GM18498 (cell line): ENCODE data around the gene DNTTIP2.
A peak's percentile ranks its signal among the peaks of the same experiment; 100 is the strongest.
"Not testable (repeated sequence)": the region's sequence is repeated elsewhere in the genome, so short reads cannot be mapped to it uniquely, and the experiment has no call there.

Experiments
- ATAC-seq: cut with Tn5 transposase; IDR thresholded peaks from one replicate; pipeline ENCODE4 v1.9.1; 2021; ENCODE audit warnings: mild to moderate bottlenecking, moderate library complexity; ENCODE audit not compliant: unreplicated experiment

Gene DNTTIP2, protein sequence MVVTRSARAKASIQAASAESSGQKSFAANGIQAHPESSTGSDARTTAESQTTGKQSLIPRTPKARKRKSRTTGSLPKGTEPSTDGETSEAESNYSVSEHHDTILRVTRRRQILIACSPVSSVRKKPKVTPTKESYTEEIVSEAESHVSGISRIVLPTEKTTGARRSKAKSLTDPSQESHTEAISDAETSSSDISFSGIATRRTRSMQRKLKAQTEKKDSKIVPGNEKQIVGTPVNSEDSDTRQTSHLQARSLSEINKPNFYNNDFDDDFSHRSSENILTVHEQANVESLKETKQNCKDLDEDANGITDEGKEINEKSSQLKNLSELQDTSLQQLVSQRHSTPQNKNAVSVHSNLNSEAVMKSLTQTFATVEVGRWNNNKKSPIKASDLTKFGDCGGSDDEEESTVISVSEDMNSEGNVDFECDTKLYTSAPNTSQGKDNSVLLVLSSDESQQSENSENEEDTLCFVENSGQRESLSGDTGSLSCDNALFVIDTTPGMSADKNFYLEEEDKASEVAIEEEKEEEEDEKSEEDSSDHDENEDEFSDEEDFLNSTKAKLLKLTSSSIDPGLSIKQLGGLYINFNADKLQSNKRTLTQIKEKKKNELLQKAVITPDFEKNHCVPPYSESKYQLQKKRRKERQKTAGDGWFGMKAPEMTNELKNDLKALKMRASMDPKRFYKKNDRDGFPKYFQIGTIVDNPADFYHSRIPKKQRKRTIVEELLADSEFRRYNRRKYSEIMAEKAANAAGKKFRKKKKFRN

GRCh38 chr1:93878889-93879586 is at the start of gene DNTTIP2:
DNTTIP2 (minus strand) TSS chr1:93879206; CDS start chr1:93879148, 58 bp downstream.
- peak; percentile 93 for ATAC-seq

- ATAC-seq, result no peak
Observed at GRCh38 chr1:93925206-93925605, 46.2 kb upstream of the DNTTIP2 start.

DNA sequence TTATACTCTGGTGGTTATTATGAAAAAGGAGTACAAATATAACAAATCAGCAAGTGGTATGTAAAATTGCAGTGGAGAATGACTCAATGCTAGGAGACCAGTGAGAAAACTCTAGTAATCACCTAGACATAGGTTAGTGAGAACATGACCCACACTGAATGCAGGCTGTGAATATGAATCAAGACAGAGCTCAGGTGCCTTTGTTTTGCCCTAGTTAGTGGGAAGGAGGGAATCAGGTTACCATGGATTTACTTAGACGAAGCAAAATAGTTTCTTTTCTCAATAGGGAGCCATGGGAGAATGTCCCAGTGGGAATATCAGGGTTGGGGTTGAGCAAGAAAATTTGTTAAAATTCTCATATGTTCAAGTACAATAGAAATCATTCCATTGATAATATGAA is 40.8 kb upstream of the DNTTIP2 start:
- no peak for ATAC-seq

DNA sequence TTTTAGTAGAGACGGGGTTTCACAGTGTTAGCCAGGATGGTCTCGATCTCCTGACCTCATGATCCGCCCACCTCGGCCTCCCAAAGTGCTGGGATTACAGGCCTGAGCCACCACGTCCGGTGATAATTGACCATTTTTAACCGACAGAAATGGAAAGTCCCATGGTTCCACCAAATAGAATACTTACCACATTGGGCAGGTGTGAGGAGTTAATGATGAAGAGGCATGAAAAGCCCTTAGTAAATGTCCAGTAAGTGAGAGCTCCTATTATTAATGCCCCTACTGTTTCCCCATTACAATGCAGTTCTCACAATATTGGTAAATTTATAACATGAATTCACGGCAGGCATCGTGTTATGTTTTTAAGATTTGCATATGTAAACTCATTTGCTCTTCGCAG is 38.3 kb upstream of the DNTTIP2 start:
- ATAC-seq, result no peak

DNA sequence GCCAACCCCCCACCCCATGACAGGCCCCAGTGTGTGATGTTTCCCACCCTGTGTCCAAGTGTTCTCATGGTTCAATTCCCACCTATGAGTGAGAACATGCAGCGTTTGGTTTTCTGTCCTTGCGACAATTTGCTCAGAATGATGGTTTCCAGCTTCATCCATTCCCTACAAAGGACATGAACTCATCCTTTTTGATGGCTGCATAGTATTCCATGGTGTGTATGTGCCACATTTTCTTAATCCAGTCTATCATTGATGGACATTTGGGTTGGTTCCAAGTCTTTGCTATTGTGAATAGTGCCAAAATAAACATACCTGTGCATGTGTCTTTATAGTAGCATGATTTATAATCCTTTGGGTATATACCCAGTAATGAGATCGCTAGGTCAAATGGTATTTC is 31.9 kb upstream of the DNTTIP2 start:
- not testable (repeated sequence) for ATAC-seq

- no peak for ATAC-seq
Observed at GRCh38 chr1:93910305-93910704, 31.3 kb upstream of the DNTTIP2 start.

DNA sequence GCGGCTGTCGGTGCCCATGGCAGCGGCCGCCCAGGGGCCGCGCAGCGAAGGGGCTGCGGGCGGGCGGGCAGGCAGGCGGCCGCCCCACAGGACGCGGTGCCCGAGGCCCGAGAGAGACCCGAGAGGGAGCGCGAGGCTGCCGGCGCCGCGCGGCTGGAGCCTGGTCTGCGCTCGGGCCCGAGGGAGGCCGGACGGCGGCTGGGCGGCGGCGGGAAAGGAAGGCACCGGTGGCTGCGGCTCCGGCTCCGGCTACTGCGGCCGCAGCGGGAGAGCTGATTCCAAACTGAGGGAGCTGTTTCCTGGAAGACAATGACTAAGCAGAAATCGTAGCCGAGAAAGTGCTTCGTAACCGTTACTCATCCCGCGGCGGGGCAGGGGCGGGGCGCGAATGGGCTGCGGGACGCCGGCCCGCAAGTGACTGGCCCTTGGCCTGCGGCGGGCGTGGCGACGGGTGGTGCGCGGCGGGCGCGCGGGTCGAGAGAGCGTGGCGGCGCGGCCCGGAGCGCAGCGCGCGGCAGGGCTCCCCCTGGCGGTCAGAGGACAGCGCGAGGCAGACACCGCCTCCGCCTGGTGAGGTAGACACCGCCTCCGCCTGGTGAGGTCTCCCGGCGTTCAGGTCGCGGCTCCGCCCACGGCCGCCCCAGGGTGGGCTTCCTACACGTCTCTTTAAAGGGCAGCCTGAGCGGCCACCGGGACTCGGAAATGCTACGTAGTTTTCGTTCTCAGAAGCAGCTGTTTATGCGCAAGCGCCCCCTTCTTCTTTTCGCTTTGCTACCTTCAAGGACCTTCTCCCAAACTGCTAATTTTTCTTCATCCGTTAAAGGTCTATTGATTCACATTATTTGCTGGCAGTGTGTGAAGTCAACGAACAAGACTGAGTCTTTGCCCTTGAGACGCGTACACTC is 30.4 kb upstream of the DNTTIP2 start, which contains the start of gene GCLM:
Gene GCLM, minus strand, starts transcription at position 285 of the 905 bp plus-strand sequence. Its CDS starts 267 bp downstream, at position 18.
- ATAC-seq, result peak; percentile 95

DNA sequence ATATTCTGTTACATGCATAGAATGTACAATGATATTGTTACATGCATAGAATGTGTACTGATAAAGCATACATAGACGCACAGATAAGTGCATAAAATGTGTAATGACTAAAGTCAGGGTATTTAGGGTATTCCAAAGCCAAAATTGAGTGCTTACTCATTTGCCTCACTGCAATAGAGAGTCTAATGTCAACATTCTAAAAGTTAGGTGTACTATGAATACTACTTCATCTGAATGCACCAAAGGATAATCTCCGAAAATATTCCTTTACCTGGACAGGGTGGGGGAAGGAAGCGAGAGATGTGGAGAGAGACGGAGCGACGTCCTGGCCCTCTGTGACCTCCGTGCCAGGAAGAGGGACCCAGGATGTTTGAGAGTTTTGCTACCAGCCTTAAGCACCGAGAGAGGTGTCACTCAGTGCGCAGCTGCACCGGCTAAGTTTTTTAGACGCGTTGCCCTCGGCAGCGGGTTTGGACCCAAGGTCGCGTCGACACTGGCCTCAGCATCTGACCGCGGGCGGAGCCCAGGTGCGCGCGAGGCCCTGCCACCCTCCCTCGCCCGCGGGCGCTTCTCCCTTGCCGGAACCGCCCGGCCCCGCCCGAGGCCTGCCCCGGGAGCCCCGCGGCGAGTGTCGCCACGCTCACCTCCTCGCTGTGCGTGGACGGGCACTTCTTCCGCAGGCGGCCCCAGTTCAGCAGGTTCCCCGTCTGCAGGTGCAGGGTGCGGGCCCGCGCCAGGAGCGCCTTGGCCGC is 29.6 kb upstream of the DNTTIP2 start:
- peak; percentile 38 for ATAC-seq

DNA sequence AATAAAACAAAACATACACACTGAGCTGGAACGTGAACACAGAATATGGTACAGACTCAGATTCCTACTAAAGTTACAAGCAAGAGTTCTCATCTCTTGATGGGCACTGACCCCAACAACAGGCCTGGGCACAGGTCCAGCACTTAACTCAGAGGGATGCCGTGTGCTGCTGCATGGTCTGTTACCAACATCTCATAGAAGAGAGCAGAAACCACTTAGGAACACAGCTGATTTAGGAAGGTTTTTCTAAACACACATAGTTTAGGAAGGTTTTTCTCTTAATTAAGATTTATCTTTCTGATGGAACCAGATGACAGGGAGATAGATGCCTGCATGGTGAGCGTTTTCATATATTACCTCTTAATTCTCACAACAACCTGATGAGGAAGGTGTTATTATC is 28.7 kb upstream of the DNTTIP2 start:
- ATAC-seq, result no peak

- no peak for ATAC-seq
Observed at GRCh38 chr1:93906480-93906879, 27.5 kb upstream of the DNTTIP2 start.

- no peak for ATAC-seq
Observed at GRCh38 chr1:93905734-93906133, 26.7 kb upstream of the DNTTIP2 start.

DNA sequence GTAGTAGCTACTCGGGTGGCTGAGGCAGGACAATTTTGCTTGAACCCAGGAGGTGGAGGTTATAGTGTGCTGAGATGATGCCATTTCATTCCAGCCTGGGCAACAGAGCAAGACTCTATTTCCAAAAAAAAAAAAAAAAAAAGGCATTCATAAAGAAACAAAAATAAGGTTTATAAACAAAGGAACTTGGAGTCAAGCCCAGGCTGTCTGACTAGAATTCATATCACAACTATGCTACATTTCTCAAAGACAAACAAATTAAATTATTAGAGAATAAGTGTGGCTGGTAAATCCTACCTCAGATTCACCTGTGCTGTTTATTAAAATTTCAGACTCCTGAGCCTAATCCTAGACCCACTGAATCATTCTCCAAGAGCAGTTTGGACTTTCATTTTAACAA is 26.0 kb upstream of the DNTTIP2 start:
- ATAC-seq, result no peak

DNA sequence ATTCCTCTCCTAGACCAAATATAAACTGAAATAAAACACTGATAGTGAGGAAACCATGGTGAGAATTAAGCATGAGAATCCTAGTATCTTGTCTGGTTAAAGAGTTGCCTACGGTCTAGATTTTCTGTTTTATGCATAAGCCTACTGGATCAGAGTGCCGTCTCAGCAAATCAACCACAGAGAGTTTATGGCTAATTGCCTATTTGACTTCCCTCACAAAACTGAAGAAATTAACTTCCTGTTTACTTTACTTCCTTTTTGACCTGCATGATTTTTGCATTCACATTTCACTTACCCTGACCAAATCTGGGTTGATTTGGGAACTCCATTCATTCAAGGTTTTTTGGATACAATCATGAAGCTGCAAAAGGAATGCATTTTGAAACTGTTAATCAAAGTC is 25.2 kb upstream of the DNTTIP2 start:
- peak; percentile 31 for ATAC-seq

- ATAC-seq, result no peak
Observed at GRCh38 chr1:93900723-93901504, 21.9 kb upstream of the DNTTIP2 start.

DNA sequence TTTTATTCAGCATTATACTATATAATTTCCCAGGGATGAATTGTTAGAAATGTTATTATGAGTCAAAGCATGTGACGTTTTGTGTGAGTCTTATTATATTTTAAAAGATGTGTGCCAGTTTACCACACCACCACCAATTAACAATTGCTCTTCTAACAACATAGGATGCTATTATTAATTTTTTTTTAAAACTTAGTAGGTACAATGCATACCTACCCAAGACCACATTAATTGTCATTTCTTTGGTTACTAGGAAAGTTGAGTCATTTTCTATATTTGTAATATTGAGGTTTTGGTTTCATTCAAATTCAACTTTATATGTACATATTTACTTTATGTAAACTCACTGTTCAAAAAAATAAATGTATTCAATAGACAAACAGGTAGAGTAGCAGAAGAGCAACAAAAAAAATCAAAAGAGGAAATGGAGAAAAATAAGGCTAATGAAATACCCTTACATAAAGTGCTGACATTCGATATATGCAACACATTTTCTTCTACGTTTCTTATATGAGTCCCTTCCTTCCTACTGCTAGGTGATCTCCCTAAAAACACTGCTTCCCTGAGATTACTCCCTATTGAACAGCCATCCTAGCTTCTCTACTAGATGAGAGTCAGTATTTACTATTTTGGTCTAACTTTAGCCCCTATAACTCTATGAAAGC is 20.7 kb upstream of the DNTTIP2 start:
- no peak for ATAC-seq

DNA sequence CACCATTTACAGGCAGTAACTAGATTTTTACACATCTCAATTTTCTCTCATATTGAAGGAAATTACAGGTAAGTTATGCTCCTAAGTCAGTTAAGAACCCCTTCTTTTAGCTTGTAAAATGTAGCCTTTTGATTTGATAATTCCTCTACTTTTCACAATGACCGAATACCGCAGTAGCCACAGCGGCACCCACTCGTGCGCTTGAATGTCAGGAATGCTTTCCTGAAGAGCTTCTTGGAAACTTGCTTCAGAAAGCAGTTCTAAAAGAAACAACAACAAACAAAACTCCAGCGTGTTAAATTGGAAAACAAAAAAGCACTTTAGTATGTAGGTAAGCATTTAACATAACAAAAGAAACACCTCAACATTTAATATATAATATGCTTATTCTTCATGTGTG is 9.9 kb upstream of the DNTTIP2 start:
- no peak for ATAC-seq

DNA sequence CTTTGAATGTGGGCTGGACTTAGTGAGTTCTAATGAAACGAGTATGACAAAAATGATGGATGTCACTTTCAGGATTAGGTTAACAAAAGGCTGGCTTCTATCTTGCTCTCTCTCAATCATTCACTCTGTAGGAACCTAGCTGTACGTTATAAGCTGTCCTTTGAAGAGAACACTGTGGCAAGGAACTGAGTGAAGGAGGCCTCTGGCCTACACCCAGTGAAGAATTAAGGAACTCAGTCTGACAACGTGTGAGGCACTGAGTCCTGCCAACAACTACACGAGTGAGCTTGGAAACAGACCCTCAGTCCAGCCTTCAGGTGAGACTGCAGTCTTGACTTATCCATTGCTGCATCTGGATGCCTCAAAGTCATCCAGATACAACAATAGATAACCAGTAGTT is 3.3 kb upstream of the DNTTIP2 start:
- no peak for ATAC-seq

DNA sequence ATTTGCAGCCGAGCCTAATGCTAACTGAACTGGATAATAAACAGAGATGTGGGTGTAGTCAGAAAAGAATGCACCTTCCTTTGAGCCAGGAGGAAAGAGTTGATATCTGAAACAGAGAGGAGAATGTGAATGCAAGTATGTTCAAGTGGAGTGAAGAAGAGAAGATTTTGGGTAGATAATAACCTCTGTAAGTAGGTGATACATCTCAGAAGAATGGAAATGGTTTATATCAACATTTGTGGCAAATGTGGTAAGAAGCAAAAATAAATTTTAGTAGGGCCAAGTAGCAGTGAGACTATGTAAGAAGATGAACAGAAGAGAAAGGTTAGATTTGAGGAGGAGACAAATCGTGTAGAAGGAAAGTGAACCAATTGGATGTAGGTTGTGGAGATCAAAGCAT is 1.7 kb upstream of the DNTTIP2 start:
- no peak for ATAC-seq
